ENCODE measurements around the gene PLK4.
"Not testable (repeated sequence)": the region's sequence is repeated elsewhere in the genome, so short reads cannot be mapped to it uniquely, and the experiment has no call there.

Gene PLK4

GRCh38 chr4:127916512-127916911 lies 35.8 kb downstream of the PLK4 start:
- no peak for DNase-seq (ENCODE audit: low read depth)

- DNase-seq (ENCODE audit: low read depth): no peak
These were observed 36.5 kb downstream of the PLK4 start for GRCh38 chr4:127917151-127917550.

GRCh38 chr4:127920521-127920920 lies 39.8 kb downstream of the PLK4 start:
- no peak for DNase-seq (ENCODE audit: low read depth)

GRCh38 chr4:127922226-127922625 lies 41.5 kb downstream of the PLK4 start:
- no peak for DNase-seq (ENCODE audit: low read depth)

- DNase-seq (ENCODE audit: low read depth): not testable (repeated sequence)
These were observed 45.0 kb downstream of the PLK4 start for GRCh38 chr4:127925720-127926119.

- no peak for DNase-seq (ENCODE audit: low read depth)
These were observed 49.5 kb downstream of the PLK4 start for GRCh38 chr4:127930175-127930574.

GRCh38 chr4:127931836-127932235 lies 51.1 kb downstream of the PLK4 start:
- peak; percentile 21 for DNase-seq (ENCODE audit: low read depth)

GRCh38 chr4:127936974-127937373 lies 56.3 kb downstream of the PLK4 start:
- peak; percentile 74 for DNase-seq (ENCODE audit: low read depth)
